ENCODE data around the gene PLA2G2D.

Gene PLA2G2D

GRCh38 chr1:20126041-20126805 lies 6.9 kb upstream of the PLA2G2D start:
- no peaks in the 10 kb centered on the region for H3K36me3 ChIP-seq (ENCODE audit: insufficient read depth, low read length)
- 87% methylated on average over 9 of the region's 9 CpGs for WGBS
- H3K27ac ChIP-seq (ENCODE audit: low read depth, low read length) = no peak overlapping the region
- no peak overlapping the region for H3K9ac ChIP-seq (ENCODE audit: low read depth, low read length)
- H3K27me3 ChIP-seq (ENCODE audit: insufficient read depth, low read length) = no peaks in the 10 kb centered on the region
- H3K4me1 ChIP-seq (ENCODE audit: insufficient read depth, low read length) = no peaks in the 10 kb centered on the region
- H3K9me3 ChIP-seq (ENCODE audit: insufficient read depth, low read depth, low read length) = peaks cover 7% of the 10 kb centered on the region; the same call in 1 of the 2 replicates
- no peak overlapping the region for H3K4me3 ChIP-seq (ENCODE audit: low read length)

GRCh38 chr1:20125100-20125499 lies 5.8 kb upstream of the PLA2G2D start:
- WGBS = 88% methylated on average over 10 of the region's 10 CpGs
- Histone ChIP-seq H3K4me3 (ENCODE audit: low read length) (no peak overlapping the region), H3K27ac (ENCODE audit: low read depth, low read length) (no peak overlapping the region), H3K9me3 (ENCODE audit: insufficient read depth, low read depth, low read length) (peaks cover 7% of the 10 kb centered on the region; the same call in 1 of the 2 replicates), H3K4me1 (ENCODE audit: insufficient read depth, low read length) (no peaks in the 10 kb centered on the region), H3K27me3 (ENCODE audit: insufficient read depth, low read length) (no peaks in the 10 kb centered on the region), H3K36me3 (ENCODE audit: insufficient read depth, low read length) (no peaks in the 10 kb centered on the region), H3K9ac (ENCODE audit: low read depth, low read length) (no peak overlapping the region)

- H3K27ac ChIP-seq (ENCODE audit: low read depth, low read length) = no peak overlapping the region
- peaks cover 2% of the 10 kb centered on the region; the same call in 1 of the 2 replicates for H3K9me3 ChIP-seq (ENCODE audit: insufficient read depth, low read depth, low read length)
- no peak overlapping the region for H3K4me3 ChIP-seq (ENCODE audit: low read length)
- WGBS = 97% methylated on average over 6 of the region's 7 CpGs
- H3K9ac ChIP-seq (ENCODE audit: low read depth, low read length) = no peak overlapping the region
- H3K36me3 ChIP-seq (ENCODE audit: insufficient read depth, low read length) = no peaks in the 10 kb centered on the region
- no peaks in the 10 kb centered on the region for H3K27me3 ChIP-seq (ENCODE audit: insufficient read depth, low read length)
- H3K4me1 ChIP-seq (ENCODE audit: insufficient read depth, low read length) = no peaks in the 10 kb centered on the region
Observed at GRCh38 chr1:20124456-20125057, 5.2 kb upstream of the PLA2G2D start.

DNA sequence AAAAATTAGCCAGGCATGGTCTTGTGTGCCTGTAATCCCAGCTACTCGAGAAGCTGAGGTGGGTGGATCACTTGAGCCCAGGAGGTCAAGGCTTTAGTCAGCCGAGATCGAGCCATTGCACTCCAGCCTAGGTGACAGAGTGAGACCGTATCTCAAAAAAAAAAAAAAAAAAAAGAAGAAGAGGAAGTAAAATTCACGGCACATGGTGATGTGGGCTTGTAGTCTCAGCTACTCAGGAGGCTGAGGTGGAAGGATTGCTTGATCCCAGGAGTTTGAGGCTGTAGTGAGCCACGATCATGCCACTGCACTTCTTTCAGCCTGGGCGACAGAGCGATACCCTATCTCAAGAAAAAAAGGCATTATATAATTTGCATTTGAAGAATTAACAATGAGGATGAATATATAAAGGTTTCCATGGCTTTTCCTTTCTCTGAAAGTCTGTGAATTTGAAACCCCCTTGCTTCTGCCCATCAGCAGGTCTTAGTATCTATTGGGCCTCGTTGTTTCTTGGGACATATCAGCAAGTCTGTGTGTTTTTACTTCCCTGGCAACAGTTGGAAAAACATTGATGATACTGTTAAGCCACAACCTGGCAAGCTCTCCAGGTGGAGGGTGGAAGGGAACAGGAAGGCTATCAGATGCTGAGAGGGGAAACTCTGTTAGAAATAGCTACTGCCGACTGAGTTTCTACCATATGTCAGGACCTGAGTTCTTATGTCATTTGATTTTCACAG lies 4.6 kb upstream of the PLA2G2D start:
- Histone ChIP-seq H3K9ac (ENCODE audit: low read depth, low read length) (no peak overlapping the region), H3K9me3 (ENCODE audit: insufficient read depth, low read depth, low read length) (no peaks in the 10 kb centered on the region), H3K27me3 (ENCODE audit: insufficient read depth, low read length) (no peaks in the 10 kb centered on the region), H3K4me1 (ENCODE audit: insufficient read depth, low read length) (no peaks in the 10 kb centered on the region), H3K36me3 (ENCODE audit: insufficient read depth, low read length) (no peaks in the 10 kb centered on the region), H3K27ac (ENCODE audit: low read depth, low read length) (no peak overlapping the region), H3K4me3 (ENCODE audit: low read length) (no peak overlapping the region)
- 88% methylated on average over 8 of the region's 10 CpGs for WGBS

DNA sequence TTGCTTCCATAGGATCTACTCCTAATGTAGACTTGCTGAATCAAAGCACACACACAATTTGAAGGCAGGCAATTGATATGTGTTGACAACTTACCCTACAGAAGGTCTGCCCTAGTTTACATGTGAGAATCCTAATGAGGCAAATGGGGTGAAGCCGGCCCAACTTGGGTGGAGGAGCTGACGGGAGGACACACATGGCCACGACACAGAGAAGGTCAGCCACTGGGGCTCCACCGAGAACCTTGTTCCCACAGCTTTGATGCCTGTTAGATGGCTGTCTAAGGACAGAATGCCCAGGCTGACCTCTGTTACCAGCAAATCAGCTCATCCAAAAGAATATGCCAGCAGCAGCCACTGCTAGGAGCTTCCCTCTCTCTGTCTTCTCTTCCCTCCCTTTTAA lies 1.5 kb upstream of the PLA2G2D start:
- no peaks in the 10 kb centered on the region for H3K4me1 ChIP-seq (ENCODE audit: insufficient read depth, low read length)
- H3K36me3 ChIP-seq (ENCODE audit: insufficient read depth, low read length) = no peaks in the 10 kb centered on the region
- no peak overlapping the region for H3K9ac ChIP-seq (ENCODE audit: low read depth, low read length)
- H3K27ac ChIP-seq (ENCODE audit: low read depth, low read length) = no peak overlapping the region
- 94% methylated on average over 4 of the region's 4 CpGs for WGBS
- no peak overlapping the region for H3K4me3 ChIP-seq (ENCODE audit: low read length)
- no peaks in the 10 kb centered on the region for H3K27me3 ChIP-seq (ENCODE audit: insufficient read depth, low read length)
- H3K9me3 ChIP-seq (ENCODE audit: insufficient read depth, low read depth, low read length) = no peaks in the 10 kb centered on the region

- Histone ChIP-seq H3K4me1 (ENCODE audit: insufficient read depth, low read length) (peaks cover 7% of the 10 kb centered on the region), H3K9ac (ENCODE audit: low read depth, low read length) (no peak overlapping the region), H3K27ac (ENCODE audit: low read depth, low read length) (no peak overlapping the region), H3K27me3 (ENCODE audit: insufficient read depth, low read length) (no peaks in the 10 kb centered on the region), H3K36me3 (ENCODE audit: insufficient read depth, low read length) (no peaks in the 10 kb centered on the region), H3K9me3 (ENCODE audit: insufficient read depth, low read depth, low read length) (no peaks in the 10 kb centered on the region), H3K4me3 (ENCODE audit: low read length) (no peak overlapping the region)
Observed at GRCh38 chr1:20117236-20117635, 2.1 kb downstream of the PLA2G2D start.

- H3K9me3 ChIP-seq (ENCODE audit: insufficient read depth, low read depth, low read length) = no peaks in the 10 kb centered on the region
- H3K36me3 ChIP-seq (ENCODE audit: insufficient read depth, low read length) = no peaks in the 10 kb centered on the region
- H3K27me3 ChIP-seq (ENCODE audit: insufficient read depth, low read length) = no peaks in the 10 kb centered on the region
- no peak overlapping the region for H3K9ac ChIP-seq (ENCODE audit: low read depth, low read length)
- 90% methylated on average over 7 of the region's 7 CpGs for WGBS
- H3K27ac ChIP-seq (ENCODE audit: low read depth, low read length) = no peak overlapping the region
- H3K4me3 ChIP-seq (ENCODE audit: low read length) = no peak overlapping the region
- H3K4me1 ChIP-seq (ENCODE audit: insufficient read depth, low read length) = peaks cover 7% of the 10 kb centered on the region
Observed at GRCh38 chr1:20115916-20116315, 3.4 kb downstream of the PLA2G2D start.

DNA sequence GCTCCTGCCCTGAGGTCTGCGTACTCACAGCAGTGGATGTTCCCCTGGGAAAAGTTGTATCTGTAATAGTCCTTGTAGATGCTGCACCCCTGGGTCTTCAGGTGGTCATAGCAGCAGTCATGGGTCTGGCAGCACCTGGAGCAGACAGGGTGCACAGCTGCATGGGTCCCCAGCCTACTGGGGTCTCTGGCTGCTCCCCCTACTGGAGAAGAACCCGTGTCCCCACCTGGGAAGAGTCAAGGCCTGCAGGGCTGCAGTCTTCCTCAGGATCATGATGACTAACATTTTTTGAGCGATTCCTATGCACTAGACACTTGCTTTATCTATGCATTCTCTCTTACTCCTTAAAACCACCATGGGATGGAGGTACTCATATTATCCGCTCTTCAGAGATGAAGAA lies 3.9 kb downstream of the PLA2G2D start:
- H3K27me3 ChIP-seq (ENCODE audit: insufficient read depth, low read length) = no peaks in the 10 kb centered on the region
- H3K9ac ChIP-seq (ENCODE audit: low read depth, low read length) = no peak overlapping the region
- H3K9me3 ChIP-seq (ENCODE audit: insufficient read depth, low read depth, low read length) = no peaks in the 10 kb centered on the region
- no peak overlapping the region for H3K27ac ChIP-seq (ENCODE audit: low read depth, low read length)
- H3K36me3 ChIP-seq (ENCODE audit: insufficient read depth, low read length) = no peaks in the 10 kb centered on the region
- WGBS = 85% methylated on average over 4 of the region's 4 CpGs
- peaks cover 7% of the 10 kb centered on the region for H3K4me1 ChIP-seq (ENCODE audit: insufficient read depth, low read length)
- no peak overlapping the region for H3K4me3 ChIP-seq (ENCODE audit: low read length)

- no peaks in the 10 kb centered on the region for H3K9me3 ChIP-seq (ENCODE audit: insufficient read depth, low read depth, low read length)
- H3K36me3 ChIP-seq (ENCODE audit: insufficient read depth, low read length) = no peaks in the 10 kb centered on the region
- H3K9ac ChIP-seq (ENCODE audit: low read depth, low read length) = no peak overlapping the region
- no peak overlapping the region for H3K4me3 ChIP-seq (ENCODE audit: low read length)
- 75% methylated on average over 15 of the region's 15 CpGs for WGBS
- H3K27me3 ChIP-seq (ENCODE audit: insufficient read depth, low read length) = no peaks in the 10 kb centered on the region
- no peak overlapping the region for H3K27ac ChIP-seq (ENCODE audit: low read depth, low read length)
- peaks cover 7% of the 10 kb centered on the region for H3K4me1 ChIP-seq (ENCODE audit: insufficient read depth, low read length)
Observed at GRCh38 chr1:20114021-20114648, 5.2 kb downstream of the PLA2G2D start.

DNA sequence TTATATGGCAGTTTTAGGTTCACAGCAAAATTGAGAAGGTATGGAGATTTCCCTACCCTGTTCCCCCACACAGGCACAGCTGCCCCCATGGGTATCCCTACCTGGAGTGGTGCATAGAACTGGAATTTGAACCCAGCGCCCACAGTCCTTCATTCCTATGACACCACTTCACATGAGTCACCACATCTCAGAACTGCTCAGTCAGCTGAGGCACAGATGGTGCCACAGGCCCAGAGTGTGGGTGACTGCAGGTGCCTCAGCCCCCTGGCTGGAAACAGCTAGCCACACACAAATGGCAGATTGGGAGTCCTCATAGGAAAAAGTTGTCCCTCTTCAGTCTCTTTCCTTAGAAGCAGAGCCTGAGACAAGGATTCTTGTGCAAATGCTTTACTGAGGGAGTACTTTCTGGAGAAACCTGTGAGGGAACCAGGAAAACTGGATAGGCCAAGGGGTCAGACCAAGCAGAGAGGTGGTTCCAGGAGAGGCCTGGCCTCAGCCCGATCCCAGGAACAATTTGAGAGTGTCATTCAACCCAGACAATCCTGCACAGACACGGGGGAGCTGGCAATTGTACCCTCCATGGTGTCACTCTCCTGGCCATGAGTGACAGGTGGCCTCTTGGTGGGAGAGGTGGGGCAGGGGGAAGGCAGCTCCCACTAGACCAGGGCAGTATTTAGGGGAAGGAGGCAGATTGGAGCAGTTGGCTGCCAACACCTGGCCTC lies 6.9 kb downstream of the PLA2G2D start:
- Histone ChIP-seq H3K9me3 (ENCODE audit: insufficient read depth, low read depth, low read length) (no peaks in the 10 kb centered on the region), H3K36me3 (ENCODE audit: insufficient read depth, low read length) (no peaks in the 10 kb centered on the region), H3K9ac (ENCODE audit: low read depth, low read length) (no peak overlapping the region), H3K4me1 (ENCODE audit: insufficient read depth, low read length) (peaks cover 7% of the 10 kb centered on the region), H3K4me3 (ENCODE audit: low read length) (no peak overlapping the region), H3K27ac (ENCODE audit: low read depth, low read length) (no peak overlapping the region), H3K27me3 (ENCODE audit: insufficient read depth, low read length) (no peaks in the 10 kb centered on the region)
- 93% methylated on average over 3 of the region's 3 CpGs for WGBS
